Dedifferentiated amniotic fluid mesenchymal stem cell (primary cell): ENCODE data around the gene TNFRSF18.

Experiments used
- DNase-seq: peaks from one replicate; pipeline ENCODE4 v3.0.0-alpha.2; 2016; ENCODE audit errors: extremely low spot score

Gene TNFRSF18

DNA sequence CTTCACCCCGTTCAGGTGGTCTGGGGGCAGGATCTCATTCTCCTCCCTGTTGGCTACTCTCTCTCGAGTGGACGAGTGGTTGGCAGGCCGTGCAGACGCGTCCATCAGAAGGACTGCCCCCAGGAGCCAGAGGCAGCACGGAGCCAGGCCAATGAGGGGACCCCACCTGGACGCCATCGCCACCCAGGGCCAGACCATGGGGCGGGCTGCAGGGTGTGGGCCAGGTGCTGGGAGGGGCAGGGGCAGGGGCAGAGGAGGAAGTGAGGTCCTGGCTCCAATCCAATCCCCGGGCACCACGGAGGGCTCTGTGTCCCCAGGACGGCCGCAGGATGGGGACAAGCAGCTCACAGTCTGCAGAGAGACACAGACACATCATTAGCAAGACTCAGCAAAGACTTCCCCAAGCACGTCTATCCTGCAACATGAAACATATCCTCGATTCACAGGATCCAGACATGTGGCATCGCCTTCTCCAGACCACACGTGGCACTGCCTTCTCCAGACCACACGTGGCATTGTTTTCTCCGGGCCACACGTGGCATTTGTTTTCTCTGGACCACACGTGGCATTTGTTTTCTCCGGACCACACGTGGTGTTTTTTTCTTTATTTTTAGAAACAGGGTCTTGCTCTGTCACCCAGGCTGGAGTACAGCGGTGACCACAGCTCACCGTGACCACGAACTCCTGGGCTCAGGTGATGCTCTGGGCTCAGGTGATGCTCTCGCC, 22.4 kb upstream of the TNFRSF18 start:
- DNase-seq = no peak

DNA sequence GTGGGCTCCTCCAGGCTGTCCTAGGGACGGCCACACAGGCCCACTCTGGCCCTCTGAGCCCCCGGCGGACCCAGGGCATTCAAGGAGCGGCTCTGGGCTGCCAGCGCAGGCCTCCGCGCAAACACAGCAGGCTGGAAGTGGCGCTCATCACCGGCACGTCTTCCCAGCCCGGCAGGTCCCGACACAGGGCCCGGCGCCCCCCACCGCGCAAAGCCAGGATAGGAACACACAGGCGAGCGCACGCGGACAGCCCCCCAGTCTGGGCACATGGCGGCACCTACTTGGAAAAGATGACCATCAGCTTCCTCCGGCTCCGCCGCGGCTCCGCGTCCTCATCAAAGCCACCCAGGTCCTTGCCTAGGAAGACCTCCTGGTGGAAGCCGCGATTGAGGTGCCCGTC, 21.8 kb upstream of the TNFRSF18 start:
- DNase-seq = no peak

DNA sequence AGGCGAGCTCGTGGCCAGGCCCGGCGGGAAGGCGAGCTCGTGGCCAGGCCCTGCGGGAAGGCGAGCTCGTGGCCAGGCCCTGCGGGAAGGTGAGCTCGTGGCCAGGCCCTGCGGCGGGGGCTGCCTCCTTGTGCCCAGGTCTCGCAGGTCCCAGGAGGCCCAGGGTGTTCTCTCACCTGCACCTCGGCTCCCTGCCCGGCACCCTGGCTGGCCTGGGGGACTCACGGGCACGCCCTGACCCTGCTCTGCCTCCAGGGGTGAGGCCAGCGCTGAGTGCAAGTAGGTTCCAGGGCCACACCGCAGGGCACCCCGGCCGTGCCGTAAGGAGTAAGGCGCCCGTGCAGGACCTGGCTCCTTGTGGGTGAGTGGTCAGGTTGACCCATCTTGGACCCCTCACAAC, 21.0 kb upstream of the TNFRSF18 start:
- no peak for DNase-seq

DNA sequence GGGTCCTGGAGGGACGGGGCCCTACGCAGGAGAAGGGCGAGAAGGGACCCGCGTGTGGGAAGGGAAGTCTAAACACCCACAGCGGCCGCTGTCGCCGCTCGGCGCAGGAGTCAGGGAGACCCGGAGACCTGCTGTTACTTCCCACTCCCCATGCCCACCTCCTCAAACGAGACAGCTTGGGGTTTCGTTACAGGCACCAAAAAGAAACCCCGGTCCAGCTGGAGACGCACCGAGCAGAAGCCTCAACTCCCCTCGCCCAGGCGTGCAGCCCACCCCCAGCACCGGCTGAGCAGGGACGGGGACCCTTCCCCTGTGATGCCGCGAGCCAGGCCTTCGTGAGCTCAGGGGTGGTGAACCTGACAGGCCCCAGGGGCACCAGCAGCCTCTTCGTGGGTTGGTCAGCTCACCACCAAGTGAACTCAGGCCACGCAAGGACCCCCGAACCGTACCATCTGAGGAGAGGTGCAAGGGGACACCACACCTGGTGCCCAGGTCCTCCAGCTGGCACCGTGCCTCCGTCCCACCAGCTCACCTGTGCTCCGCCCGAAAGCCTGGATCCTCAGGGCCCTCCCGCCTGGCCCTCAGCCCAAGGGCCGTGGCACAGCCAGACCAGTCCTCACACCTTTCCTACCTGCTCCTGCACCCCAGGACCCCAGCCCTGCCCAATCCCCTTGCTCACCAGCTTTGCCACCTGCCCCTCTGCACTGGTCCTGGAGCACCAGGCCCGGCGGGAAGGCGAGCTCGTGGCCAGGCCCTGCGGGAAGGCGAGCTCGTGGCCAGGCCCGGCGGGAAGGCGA, 20.4 kb upstream of the TNFRSF18 start:
- no peak for DNase-seq

DNA sequence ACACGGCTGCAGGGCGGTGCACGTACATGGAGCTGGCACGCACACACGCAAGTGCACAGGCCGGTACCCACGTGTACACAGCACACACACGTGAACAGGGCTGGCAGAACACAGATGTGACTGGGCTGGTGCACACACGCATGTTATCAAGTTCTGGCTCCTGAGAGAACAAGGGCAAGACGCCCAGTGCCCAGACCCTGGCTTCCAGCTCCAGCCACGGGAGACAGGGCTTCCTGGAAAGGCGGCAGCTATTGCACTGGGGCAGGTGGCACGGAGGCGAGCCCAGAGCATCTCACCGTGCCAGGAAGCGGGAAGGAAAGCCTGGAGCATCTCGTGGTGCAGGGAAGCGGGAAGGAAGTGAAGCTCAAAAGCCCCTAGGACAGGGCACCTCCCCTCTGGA, 19.5 kb upstream of the TNFRSF18 start:
- no peak for DNase-seq

DNA sequence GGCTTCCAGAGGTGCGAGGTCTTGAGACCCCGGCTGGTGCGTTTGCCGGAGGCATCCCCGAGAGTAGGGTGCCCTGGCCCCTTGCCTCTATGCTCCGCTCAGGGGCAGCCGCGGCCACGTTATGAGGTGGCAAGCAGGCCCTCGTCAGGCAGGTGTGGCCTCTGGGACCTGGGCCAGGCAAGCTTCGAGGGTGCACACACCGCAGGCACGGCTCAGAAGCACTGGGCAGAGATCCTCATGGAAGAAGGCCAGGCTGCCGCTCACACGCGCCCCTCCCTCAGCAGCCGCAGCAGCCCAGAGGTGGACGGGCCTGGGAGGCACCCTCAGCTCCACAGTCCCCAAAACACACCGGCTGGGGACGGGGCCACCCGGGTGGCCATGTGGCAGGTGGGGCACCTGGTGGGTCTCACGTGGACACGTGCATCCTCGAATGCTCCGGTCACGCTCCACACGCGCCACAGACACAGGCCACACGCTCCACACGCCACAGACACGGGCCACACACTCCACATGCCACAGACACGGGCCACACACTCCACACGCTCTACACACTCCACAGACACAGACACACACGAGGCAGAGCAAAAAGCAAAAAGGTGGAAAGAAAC, 18.9 kb upstream of the TNFRSF18 start:
- no peak for DNase-seq

DNA sequence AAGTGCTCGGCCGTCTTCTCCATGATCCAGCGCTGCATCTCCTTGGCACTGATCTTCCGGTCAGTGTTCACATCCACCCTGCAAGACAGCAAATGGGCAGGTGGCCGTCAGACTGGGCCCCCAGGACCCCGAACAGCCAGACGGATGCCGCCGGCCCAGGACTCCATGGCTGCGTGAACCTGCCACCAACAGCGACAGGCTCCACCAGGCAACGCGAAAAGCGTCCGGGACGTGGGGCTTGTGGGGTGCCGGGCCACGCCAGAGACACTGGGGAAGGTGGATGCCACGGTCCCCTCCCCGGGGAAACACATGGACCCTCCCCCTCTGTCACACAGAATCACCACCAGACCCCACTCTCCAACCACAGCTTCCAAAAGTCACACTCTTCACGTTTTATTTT, 17.5 kb upstream of the TNFRSF18 start:
- no peak for DNase-seq

DNA sequence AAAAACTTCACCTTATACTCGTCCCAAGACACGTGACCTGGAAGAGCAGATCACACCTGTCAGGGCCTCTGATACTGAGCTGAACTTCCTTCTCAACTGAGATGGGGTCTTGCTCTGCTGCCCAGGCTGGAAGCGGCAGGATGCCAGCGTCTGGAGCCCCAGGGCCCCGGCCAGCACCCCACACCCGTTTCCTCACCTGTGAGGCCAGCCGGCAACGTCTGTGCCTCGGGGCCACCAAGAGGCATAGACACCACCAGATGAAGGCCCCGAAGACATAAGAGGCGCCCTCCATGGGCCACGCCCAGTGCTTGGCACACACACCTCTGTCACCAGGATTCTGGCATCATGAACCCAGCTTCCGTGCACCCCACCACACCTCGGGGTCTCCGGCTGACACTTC, 16.9 kb upstream of the TNFRSF18 start:
- no peak for DNase-seq

DNA sequence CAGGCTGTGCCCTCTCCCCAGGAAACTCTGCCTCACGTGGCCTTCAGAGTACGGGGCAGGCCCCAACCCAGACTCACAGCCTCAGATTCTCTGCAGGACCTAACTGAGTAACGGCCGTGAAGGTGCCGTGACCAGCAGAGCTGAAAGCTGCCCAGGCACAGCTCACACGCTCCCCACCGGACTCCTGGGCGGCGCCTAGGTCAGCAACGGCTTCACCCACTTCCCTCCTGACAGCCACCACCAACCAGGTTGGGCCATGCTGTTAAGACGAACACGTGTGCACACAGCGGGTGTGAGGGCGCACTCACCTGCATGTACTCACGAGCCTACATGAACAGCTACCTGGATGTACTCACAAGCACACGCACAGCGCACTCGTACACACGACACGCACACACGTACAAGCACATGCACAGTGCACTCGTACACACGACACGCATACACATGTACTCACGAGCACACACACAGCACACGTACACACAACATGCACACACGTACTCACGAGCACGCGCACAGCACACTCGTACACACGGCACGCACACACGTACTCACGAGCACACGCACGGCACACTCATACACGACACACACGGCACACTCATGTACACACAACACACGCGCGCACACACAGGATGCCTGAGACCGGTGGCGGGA, 16.3 kb upstream of the TNFRSF18 start:
- DNase-seq = no peak

DNA sequence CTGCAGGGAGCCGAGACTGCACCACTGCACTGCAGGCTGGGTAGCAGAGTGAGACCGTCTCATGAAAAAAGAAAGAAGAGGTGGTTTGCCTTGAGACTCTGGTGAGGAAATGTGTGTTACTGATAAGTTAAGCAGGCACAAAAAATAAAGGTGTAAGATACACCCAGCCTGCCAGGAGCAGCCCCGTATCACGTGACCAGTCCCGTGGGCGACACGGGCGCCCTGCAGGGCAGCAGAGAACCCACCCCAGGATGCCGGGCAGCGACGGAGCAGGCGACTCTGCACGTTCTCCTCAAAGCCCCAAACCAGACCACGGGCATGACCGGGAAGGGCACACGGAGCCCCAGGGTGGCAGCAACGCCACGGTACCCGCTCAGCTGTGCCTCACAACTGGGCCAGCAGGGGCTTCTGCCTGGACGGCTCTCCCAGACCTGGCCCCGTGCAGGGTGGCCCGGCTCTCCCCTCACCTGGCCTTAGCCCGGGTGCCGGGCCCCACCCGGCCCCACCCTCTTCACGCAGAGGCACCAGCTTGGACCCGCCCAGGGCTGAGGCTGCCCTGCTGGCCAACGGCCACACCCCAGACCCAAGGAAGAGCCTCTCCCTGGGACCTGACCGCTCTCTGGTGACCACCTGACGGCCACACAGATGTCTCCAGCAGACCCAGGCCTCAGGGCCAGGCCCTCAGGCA, 15.6 kb upstream of the TNFRSF18 start:
- DNase-seq = no peak

DNA sequence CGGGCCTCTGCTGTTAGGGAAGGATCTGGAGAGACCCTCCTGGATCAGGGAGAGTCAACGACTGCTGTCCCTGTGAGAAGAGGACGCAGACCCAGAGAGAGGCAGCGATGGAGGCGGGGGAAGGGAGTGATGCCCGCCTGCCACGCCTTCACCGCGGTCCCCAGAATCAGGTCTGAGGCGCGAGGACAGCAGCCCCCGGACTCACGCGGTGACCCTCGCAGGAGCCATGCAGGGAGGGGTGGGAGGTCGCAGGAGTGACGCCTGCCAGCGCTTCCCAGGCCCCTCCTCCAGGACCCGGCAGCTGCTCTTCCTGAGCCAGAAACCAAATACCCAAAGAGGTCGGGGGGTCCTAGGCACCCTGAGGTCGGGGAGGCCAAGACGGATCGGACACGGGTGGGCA, 13.8 kb upstream of the TNFRSF18 start:
- DNase-seq = no peak

DNA sequence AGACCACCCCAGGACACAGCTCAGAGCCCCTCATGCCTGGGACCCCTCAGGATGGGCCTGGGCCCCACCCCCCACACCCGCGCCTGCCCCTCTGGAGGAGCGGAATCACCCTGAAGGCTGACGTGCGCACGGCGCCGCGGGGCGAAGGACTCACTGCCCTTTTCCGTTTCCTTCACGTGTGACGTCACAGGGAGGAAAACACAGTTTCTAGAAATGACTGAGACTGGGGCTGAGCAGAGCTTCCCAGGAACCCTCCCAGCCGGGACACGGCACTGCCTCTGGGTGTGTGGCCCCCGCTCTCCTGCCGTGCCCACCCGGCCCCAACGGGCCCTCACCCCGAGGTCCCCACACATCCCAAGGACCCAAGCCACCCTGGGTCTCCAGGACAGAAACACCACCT, 12.9 kb upstream of the TNFRSF18 start:
- no peak for DNase-seq

DNA sequence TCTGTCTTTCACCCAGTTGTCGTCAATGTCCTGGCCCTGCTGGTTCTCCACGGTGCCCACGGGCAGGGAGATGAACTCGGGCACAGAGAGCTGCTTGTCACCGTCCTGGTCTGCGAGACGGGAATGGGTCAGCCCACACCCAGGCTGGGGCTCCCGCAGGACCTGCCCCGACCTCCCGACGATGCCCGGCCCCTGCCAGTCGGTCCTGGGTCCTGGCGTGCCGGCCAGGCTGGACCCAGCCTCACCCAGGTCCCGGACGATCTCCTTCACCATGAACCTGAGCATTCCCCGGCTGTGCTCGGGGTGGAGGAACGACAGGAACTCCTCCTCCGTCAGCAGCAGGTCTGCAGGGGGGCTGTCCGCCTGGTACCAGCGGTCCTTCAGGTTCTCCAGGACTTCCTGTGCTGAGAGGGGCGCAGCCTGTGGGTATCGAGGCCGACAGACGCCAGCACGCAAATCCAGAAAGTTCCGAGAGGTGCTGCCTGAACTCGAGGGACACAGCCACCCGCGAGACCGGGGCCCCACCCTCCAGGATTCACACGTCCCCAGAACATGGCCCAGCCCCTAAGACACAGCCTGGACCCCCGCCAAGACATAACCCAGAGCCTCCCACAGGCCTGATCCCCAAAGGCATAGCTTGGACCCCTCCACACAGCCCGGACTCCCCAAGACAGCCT, 12.3 kb upstream of the TNFRSF18 start:
- DNase-seq = no peak

DNA sequence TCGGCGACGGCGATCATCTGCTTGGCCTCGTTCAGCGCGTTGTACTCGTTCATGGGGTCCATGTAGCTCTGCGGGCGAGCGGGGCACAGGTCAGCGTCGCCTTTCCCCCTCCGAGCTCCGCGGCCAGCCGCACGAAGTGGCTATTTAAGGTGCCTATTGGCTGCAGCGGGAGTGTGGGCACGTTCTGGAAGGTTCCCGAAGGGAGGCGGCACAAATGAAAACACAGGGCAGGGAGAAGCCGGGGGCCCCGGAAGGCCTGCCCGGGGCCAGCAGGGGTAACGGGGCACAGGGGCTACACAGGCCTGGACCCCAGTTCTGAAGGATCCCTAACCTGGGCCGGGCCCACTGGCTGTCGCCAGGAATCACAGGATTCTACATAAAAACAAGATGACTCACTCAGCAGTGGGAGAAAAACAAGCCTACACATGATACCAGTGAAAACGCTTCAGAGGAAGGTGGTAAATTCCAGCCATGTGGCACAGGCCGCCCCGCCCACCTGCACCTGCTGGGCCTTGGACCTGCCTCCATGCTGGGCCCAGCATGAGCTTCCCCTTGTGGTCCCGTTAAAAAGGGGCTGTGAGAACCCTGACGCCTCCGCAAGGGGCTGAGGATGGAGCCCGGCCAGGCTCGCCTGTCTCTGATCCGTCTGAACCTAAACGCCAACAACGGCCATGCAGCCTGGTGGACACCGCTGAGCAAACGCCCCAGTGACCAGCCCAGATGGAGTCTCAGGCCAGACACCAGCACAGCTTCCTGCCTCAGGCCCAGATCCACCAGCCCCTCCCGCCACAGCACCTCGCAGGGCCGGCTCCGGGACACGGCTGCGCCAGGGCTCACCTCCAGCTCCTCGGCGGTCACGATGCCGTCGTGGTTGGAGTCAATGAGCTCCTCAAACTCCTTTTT, 11.5 kb upstream of the TNFRSF18 start:
- no peak for DNase-seq

DNA sequence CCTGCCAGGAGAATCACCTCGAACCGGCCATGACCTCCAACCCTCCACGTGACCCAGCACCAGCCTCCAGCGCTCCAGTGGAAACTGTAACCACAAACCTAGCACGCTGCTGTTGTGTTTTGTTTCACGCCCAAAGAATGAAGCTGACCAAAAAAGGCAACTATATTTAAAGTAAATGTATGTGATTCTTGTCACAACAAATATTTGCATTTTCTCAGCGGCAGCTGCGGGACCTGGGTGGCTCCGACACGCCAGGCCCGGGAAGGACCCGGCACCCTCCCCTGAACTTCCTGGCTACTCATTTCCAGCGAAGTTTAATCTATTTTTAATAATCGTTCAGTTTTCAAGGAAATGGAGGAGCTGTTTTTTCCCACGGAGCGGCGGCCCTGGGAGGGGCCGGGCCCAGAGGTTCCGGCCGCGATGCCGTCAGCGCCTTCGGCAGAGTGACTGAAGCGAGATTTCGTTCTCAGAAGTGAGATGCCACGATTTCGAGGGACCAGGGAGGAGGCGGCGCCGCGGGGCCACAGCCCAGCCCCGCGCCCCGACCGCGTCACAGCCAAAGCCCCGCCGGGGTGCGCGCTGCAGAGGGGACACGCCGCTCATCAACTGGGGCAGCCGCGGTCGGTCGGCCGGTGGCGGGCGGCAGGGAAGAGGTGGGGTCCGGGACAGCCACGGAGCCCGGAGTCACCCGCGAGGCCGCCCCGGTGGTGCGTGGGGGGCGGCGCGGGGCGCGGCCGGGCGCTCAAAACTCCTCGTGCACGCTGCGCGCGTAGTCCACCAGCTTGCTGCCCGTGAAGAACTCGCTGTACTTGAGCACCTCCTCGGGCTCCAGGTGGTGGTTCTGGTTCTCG, 10.6 kb upstream of the TNFRSF18 start:
- no peak for DNase-seq

DNA sequence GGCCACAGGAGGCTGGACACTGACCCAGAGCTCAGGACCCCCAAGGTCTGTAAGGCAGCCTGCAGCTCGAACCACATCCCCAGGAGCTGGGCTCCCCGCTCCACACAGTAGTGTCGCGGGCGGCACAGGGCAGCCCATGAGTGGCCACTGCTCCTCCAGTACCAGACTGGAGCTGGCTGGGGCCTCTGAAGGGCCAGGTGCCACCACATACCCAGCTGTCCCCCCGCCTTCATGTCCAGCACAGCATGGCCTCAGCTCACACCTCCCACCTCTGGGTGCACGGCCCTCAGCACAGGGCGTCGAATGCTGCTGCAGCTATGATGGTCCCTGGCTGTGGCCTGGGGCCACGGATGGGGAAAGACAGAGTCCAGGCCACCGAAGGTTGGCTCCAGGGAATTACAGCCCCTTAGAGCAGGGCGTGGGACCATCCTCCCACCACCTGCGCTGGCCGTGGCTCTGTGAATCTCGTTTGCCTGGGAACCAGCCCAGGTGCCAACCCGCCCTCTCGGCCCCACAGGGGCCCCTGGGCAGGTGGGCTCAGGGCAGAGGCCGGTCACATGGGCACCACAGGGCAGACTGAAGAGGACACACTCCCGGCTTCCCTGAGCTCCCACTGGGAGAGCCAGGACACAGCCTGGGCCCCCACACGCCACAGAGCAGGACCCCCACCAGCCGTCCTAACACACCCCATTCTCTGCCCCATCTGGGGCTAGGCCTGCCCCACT, 9.7 kb upstream of the TNFRSF18 start:
- DNase-seq = no peak

DNA sequence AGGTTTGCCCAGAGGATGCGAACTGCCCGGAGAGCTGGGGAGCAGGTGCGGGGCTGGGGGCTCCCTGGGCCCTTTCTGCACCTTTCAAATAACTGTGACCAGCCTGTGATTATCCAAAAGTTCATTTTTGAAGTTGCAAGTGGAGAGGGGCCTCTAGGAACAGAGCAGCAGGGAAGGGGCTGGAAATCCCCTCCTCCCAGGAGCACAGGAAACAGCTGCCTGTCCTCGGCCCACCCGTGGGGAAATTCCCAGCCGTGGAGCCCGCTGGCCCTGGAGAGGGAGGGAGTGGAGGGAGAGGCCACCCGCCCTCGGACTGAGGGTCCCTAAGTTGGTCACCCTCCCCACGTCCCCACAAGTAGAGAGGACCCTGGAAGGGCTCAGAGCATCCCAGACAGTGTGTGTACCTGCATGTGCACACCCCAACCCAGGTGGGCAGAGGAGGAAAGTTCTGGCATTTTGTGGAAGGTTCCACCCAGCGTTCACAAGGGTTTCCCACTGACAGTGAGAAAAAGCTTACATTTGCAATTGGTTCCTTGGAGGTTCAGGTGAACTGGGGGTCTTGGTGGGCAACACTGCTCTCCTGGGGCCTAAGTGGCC, 8.8 kb upstream of the TNFRSF18 start:
- no peak for DNase-seq
